Kidney tubule cell (primary cell): ENCODE results near the gene SETD5.

Experiments used
- DNase-seq: peaks from one replicate; pipeline ENCODE4 v3.0.0-alpha.2; 2018; ENCODE audit warnings: low spot score

Gene SETD5

GRCh38 chr3:9397332-9397905, at the start of gene SETD5:
Gene SETD5, plus strand, starts transcription at chr3:9397615. Its CDS starts 31,324 bp downstream, at chr3:9428939.
- DNase-seq = peak; percentile 98

- peak; percentile 69 for DNase-seq
Measured at GRCh38 chr3:9347887-9348286, 49.5 kb upstream of the SETD5 start.

GRCh38 chr3:9349321-9350117, 47.9 kb upstream of the SETD5 start:
- DNase-seq = peak; percentile 96

GRCh38 chr3:9351709-9352126, 45.7 kb upstream of the SETD5 start:
- DNase-seq = peak; percentile 72

- DNase-seq = peak; percentile 71
Measured at GRCh38 chr3:9352917-9353752, 44.3 kb upstream of the SETD5 start.

GRCh38 chr3:9361691-9362388, 35.6 kb upstream of the SETD5 start:
- DNase-seq = no peak

- peak; percentile 92 for DNase-seq
Measured at GRCh38 chr3:9362731-9363530, 34.5 kb upstream of the SETD5 start, which contains the start of gene THUMPD3. Gene THUMPD3, plus strand, starts transcription at chr3:9363054. Its CDS starts 2,015 bp downstream, at chr3:9365069.

GRCh38 chr3:9369508-9369907, 27.9 kb upstream of the SETD5 start:
- DNase-seq = no peak

- DNase-seq = no peak
Measured at GRCh38 chr3:9373465-9373864, 23.9 kb upstream of the SETD5 start.

GRCh38 chr3:9377981-9378380, 19.4 kb upstream of the SETD5 start:
- no peak for DNase-seq

- DNase-seq = no peak
Measured at GRCh38 chr3:9379327-9379726, 18.1 kb upstream of the SETD5 start.

- DNase-seq = no peak
Measured at GRCh38 chr3:9380014-9380413, 17.4 kb upstream of the SETD5 start.

- no peak for DNase-seq
Measured at GRCh38 chr3:9384141-9384828, 13.1 kb upstream of the SETD5 start.

GRCh38 chr3:9385187-9386077, 12.0 kb upstream of the SETD5 start:
- no peak for DNase-seq

GRCh38 chr3:9386078-9386459, 11.3 kb upstream of the SETD5 start:
- no peak for DNase-seq

- no peak for DNase-seq
Measured at GRCh38 chr3:9386501-9387321, 10.7 kb upstream of the SETD5 start.

- DNase-seq = peak; percentile 59
Measured at GRCh38 chr3:9387322-9387655, 10.1 kb upstream of the SETD5 start.

- DNase-seq = no peak
Measured at GRCh38 chr3:9388142-9388541, 9.3 kb upstream of the SETD5 start.
